Activated CD8-positive, alpha-beta memory T cell treated with anti-CD3 and anti-CD28 coated beads, Interleukin-2, amount 50 U/mL, for 48 hours (primary cell): Measurements from ENCODE around the gene SLC35F2.
"Not testable (repeated sequence)": the region's sequence is repeated elsewhere in the genome, so short reads cannot be mapped to it uniquely, and the experiment has no call there.

Experiments
- DNase-seq: peaks from one replicate; pipeline ENCODE4 v3.0.0-alpha.2; 2020

The SLC35F2 gene

DNA sequence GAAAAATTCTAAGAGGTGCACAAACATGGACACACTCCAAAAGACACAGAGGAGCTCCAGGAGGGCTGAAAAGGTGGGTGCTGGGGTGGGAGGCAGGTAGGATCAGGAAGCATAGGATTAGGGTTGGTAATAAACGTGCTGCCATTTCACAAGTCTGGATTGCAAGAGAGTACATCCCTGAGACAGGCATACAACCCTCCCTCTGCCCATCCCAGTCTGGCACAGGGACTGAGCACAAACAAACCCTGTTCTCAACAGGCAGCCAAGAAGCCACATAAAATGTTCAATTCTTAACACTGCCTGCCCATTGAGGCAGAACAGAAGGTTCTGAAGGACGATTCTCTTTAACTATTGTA lies 18.5 kb downstream of the SLC35F2 start:
- no peak for DNase-seq

DNA sequence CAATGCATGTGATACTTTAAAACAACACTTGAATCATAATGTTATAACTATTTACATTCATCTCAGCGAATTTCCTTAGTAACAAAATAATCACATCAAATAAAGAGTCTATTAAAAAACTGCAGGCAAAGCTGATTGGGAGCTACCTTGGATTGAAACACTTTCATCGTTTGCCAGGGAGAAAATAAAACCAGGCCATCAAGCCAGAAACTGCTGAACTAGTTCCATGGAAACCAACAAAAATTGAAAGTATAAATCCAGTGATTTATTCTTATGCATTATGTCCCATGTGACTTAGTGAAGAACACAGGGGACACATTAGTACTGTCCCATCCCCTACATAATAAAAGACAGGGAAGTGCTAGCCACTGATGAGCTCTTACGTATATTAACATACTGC lies 21.7 kb downstream of the SLC35F2 start:
- DNase-seq, result no peak

DNA sequence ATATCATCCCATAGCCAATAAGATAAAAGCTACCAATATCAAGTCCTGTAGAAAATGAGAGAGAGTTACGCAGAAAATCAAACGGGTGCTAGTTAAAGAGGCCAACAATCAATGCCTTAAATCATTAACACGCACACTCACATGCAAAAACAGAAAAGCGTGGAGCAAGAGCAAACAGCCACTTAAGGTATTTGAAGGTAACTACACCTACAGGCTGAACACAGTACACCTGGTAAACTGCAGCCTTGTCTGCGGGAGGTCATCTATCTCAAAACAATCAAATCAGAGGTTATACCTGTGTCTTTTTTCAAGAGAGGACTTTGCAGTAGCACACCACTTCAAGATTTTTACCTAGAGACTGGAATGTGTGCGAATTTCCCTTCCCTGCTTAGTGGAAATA lies 23.6 kb downstream of the SLC35F2 start:
- no peak for DNase-seq

DNA sequence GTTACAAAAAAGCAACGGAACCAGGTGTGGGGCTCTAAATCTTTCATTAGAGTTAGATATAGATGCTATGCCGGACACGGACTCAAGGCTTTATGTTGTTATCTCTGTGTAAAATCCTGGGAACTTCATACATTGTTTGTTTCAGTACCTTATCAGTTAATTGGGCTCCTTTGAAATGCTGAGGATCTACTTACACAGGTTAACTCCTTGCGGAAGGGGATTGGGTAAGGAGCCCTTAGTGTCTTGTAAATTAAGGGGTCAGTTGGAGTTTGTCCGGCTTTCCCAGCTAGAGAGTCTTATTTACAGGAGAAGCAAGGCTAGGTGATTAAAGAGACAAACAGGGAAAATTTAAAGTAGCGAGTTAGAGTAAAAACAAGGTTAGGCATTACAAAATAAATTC lies 24.7 kb downstream of the SLC35F2 start:
- not testable (repeated sequence) for DNase-seq

DNA sequence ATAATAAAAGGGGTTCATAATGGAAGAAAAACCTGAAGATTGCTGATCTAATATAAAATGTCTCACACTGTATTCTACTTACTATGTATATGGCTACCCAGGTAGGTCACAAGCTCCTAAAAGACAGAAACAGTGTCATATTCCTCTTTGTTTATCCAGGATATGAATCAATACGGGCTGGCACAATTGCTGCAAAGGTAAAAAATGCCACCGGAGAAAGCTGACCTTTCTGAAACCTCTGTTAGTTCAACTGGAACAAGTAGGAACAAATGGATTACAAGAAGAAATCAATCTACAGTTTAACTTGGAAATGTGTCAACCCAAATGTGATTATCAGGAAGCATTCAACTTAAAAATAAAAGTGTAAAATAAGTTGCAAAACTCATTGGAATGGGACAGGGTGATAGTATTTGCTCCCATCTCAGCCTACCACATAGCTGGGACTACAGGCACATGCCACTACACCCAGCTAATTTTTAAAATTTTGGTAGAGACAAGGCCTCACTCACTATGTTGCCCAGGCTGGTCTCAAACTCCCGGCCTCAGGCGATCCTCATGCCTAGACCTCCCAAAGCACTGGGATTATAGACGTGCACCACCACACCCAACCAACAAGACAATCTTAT lies 27.6 kb downstream of the SLC35F2 start:
- no peak for DNase-seq

DNA sequence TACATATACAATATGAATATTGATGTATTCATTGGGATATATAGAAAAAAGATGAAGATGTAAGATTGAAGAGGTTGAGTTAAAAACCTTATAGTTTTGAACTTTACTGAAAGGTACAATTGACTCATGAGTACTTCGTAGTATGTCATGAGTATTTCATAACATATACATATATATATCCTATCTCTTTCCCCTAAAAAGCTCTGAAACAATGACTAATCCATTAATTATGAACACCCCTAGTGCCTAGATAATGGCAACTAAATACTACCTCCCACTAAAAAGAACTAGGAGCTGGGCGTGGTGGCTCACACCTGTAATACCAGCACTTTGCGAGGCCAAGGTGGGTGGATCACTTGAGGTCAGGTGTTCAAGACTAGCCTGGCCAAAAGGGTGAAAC lies 31.5 kb downstream of the SLC35F2 start:
- DNase-seq, result no peak

DNA sequence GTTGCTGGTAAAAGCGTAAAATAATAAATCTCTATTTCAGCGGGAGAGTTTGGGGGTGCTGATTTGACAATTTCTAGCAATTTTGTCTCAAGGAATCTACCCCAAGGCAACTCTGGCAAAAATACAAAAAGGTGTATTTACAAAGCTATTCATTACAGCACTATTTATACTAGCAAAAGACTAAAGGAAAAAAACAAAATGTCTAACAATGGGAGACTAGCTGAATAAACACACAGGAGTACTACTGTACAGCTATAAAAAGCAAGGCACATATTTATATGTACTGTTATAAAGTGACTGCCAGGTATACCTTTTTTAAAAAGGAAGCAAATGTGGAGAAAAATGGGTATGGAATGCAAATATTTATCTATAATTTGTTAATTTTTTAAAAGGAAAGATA lies 32.7 kb downstream of the SLC35F2 start:
- no peak for DNase-seq

DNA sequence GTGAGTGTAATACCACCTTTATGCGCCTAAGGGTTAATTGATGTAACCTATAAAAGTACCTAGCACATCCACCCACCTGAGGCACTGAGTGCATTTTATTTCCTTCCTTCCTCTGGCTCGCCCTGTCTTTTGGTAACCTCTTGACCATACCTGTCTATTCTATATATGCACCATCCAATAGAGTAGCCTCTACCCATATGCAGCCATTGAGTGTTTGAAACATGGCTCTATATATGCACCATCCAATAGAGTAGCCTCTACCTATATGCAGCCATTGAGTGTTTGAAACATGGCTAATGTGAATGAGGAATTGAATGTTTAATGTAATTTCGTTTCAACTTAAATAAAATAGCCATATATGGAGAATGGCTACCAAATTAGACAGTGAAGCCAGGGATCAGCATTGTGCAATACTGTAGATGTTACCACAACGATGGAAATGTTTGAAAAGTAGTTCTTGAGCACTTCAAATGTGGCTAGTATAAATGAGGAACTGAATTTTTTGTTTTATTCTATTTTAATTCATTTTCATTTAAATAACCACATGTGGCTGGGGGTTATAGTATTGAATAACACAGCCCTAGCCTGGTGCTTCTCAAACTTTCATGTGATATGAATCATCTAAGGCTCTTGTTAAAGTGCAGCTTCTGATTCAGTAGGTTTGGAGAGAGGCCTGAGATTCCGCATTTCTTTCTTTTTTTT lies 33.8 kb downstream of the SLC35F2 start:
- no peak for DNase-seq

DNA sequence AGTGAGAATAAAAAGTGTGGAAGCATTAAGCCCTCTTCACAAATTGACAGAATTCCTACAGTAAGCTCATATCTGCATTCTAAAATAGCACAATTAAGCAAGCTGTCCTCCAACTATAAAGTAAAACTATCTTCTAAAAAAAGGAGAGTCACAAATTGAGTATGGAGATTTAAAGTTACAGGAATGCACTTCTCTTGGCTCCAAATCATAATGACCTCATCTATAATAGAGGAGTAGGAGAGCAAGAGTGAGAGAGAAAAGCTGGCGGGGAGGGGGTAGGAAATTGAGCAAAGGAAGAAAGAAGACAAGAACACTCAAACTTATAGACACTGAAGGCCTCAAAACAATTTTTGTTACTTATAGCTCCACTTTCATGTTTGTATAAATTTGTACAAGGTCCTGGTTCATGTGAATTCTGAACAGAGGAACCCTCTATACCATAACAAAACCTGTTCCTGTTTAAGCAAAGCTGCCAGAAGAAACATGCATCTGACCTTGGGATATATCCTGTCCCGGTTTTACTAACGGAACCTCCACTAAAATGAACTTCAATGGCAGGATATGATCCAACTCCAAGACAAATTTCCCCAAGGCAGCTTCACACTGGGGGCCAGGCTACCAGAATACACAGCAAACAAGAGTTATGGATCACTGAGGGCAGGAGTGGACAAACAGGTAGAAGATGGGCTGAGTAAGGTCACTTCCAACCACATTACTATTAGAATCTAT lies 37.2 kb downstream of the SLC35F2 start:
- DNase-seq, result no peak

DNA sequence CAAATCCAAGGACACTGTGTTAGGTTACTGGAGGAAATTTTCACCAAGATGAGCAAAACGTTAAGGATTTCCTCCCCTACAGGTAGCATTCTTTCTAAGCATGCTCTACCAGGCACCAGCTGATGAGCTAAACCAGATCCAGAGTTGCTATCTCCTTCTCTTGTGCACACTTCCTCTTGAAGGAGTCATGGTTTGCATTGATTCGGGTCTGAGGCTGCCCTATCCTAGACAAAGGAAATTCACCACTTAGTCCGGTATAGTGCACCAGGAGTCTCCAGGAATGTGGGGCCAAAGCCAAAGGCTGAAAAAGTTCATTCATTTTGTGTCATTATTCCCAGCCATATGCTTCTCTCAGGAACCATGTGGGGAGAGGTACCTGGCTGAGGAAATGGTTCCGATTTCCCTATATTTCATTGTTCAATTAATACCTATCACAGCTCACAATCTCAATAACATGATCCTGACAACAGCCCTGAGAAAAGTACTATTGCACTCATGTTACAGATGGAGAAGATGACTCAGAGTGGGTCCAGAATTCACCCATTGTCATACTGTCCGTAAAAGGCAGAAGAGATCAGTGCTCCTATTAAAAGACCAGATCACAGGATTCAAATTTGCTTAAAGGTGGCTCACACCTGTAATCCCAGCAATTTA lies 39.1 kb downstream of the SLC35F2 start:
- DNase-seq, result no peak

DNA sequence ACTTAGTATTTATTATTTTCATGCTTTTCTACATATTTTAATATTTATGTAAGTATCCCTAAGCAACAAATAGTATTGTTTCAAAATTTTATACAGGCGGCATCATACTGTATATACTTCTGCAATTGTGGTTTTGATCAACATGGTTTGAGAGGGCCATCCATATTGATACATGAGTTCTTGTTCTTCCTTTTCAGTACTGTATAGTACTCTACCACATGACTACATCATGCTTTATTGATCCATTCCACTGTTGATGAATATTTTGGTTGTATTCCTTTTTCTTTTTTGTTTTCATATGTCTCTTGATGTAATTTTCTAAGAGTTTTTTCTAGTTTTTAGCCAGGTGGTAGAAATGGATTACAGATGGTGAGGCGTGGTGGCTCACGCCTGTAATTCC lies 40.1 kb downstream of the SLC35F2 start:
- no peak for DNase-seq

DNA sequence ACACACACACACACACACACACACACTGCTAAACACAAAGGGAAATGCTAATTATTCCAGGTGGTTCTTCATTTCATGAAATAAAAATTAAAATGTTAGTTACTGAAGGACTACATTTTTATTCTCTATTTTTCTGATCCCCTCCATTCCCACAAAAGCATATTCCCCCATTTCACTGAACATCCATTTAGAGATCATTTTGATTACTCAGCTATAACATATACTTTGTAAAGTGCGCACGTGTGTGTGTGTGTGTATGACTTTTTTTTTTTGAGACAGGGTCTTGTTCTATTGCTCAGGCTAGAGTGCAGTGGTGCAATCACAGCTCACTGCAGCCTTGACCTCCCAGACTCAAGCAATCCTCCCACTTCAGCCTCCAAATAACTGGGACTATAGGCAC lies 42.6 kb downstream of the SLC35F2 start:
- no peak for DNase-seq

DNA sequence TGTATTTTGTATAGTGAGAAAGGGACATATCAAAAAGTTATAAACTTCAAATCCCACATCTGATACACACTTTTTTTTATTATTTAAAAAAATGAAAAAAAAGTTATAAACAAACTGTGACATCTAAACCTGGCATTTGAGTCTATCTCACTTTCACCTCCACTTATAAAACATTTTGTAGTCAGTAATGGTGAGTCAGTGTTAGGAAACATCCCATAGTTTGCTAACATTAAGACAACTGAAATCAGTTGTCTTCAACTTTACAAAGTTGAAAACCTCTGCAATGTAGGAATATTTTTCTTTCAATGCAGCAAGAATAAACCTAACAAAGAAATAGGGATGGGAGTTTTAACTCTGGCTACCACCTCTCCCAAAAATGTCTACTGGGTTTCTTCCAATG lies 47.7 kb downstream of the SLC35F2 start:
- DNase-seq, result no peak

DNA sequence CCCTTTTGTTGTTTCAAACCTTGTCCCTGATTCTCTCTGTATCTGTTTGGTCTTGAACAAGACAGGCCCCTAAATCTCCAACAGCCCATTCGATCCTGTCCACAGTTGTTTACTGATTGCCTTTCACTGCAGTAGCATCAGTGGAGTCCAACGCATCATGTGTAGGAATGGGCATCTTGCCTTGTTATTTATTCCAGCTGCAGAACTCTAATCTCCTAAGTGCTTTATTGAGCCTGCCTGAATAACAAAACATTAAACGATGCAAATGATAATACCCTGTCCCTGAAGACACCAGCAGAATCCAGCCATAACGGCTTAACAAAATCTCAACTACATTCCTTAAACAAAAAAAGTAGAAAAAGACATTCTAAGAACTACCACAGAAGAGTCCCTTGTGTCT lies 50.1 kb downstream of the SLC35F2 start:
- DNase-seq, result no peak

DNA sequence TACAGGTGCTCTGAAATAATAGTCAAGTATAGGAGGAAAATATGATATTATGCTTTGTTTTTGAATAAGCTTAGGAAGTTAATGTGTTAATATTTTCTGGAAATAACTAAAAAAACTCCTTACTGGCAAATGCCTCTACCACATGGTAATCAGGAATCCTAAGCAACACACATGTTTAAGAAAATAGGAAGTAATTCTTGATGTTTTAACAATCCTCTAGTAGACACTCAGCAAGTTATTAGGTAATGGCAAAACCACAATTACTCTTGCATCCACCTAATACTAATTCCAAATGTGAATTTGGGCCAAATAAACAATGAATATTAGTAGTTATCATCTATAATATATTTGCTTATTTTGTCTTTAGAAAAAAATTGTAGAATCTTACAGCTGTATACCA lies 53.6 kb downstream of the SLC35F2 start:
- no peak for DNase-seq

DNA sequence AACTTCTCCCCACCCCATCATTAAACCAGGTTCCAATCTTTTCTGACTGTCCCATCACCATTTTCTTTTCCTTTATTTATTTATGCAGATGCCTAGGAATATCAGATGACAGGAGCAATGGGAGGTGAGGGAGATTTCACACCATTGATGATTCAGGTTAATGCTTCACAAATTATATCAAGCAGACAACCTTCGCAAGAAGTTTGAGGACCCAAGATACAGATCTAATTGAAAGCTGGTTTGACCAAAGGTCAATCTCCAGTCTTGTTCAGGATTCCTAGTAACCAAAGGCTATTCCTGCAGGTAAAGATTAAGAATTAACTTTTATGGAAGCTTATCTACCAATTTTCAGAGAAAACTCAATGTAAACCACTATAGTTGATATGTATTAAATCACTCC lies 54.4 kb downstream of the SLC35F2 start:
- no peak for DNase-seq

DNA sequence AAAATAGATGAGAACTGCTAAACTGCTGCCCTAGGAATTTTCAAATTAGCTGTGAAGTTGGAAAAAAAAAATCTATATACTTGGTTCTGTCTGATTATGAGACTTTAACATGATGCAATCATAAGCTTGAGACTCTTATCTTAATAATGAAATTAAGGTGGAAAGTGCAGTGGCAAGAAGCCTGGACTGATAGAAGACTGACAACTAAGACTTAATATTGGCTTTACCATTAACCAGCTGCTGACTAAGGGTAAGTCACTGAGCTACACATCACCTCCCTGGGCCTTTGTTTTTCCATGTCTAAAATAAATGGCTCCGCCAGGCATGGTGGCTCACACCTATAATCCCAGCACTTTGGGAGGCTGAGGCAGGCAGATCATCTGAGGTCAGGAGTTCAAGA lies 56.9 kb downstream of the SLC35F2 start:
- no peak for DNase-seq

DNA sequence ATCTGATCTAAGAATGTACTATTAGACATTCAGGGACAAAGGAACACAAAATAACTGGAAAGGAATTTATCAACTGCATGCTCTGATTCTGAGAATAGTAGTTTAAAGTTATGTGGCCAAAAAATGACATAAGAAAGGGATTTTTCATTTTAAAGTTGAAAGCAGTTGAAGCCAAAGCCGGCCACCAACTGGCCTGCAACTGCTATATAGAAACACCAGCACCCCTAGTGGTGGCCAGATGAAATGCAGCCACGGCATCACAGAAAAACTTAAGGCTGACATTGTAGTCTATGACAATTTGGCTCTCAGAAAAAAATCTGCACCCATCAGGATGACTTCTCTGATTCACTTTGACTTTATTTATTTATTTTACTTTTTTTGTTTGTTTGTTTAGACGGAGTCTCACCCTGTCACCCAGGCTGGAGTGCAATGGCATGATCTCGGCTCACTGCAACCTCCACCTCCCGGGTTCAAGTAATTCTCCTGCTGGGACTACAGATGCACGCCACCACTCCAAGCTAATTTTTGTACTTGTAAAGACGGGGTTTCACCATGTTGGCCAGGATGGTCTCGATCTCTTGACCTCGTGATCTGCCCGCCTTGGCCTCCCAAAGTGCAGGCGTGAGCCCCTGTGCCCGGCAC lies 59.2 kb downstream of the SLC35F2 start:
- DNase-seq, result peak; percentile 75

DNA sequence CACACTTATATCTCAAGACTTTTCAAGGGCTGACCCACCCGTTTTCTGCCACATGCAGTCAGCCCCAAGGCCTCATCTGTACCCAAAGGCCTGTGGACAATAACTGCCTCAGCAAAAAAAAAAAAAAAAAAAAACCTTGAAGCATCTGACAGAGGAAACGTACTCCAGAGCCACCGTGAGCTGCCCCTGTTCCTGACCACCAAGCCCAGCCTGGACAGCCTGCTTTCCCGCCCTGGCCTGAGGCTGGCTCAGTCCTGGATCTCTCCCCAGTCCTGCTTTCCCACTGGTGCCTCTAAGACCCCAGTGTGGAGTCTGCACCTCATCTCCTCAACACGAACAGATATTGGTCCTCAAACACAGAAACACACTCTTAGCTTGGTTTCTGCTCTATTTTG lies 66.5 kb downstream of the SLC35F2 start:
- DNase-seq, result no peak

DNA sequence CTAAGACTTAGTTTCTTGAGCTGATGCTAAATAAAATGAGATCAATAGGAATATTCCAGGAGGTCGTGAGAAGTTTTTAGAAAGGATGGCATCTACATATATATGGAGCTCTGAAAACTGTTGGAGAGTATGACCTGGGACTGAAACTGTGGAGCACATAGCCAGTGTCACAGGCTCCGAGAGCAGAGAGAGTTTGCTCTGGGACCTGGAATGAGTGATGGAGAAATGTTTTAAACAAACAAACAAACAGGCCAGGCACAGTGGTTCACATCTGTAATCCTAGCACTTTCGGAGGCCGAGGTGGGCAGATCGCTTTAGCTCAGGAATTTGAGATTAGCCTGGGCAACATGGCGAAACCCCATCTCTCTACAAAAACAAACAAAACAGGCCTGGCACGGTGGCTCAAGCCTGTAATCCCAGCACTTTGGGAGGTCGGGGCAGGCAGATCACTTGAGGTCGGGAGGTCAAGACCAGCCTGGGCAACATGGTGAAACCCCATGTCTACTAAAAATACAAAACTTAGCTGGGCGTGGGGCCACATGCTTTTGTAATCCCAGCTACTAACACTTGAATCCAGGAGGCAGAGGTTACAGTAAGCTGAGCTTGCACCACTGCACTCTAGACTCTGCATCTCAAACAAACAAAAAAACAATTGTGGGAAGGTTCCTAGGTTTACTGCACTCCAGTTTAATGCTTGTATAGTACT lies 67.1 kb downstream of the SLC35F2 start:
- DNase-seq, result no peak

DNA sequence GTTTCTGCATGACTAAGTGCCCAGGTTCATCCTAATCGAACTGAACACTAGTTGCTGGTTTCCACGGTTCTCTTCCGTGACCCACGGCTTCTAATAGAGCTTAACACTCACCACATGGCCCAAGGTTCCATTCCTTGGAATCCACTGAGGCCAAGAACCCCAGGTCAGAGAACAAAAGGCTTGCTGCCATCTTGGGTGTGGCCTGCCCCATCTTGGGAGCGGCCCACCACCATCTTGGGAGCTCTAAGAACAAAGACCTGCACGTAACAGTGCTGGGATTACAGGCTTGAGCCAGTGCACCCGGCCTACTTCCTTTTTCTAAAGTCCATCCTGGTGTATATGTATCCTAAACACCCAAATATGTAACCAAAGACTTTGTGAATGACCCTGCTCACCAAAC lies 68.8 kb downstream of the SLC35F2 start:
- DNase-seq, result no peak

DNA sequence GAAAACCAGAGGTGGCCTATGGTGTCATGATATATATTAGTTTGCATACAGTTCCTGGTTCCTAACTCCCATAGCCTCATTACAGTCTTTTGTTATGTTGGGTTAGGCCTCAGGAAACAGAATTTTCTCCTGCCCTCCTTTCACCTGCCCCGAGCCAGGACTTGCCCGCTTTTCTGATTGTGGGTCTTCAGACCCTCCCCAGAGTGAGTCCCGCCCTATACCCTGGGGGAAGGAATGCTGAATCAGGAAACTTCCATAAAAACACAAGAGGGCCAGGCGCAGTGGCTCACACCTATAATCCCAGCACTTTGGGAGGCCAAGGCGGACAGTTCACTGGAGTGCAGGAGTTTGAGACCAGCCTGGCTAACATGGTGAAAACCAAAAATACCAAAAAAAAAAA lies 70.9 kb downstream of the SLC35F2 start:
- DNase-seq, result no peak

DNA sequence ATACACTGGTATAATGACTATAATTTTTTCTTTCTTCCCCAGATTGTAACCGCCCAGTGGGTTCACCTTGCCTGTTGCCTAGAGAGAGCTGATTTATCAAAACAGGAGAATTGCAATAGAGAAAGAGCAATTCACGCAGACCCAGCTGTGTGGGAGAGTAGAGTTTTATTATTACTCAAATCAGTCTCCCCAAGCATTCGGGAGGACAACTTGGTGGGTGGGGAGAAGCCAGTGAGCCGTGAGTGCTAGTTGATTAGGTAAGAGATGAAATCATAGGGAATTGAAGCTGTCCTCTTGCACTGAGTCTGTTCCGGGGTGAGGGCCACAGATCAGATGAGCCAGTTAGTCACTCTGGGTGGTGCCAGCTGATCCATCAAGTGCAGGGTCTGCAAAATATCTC lies 73.2 kb downstream of the SLC35F2 start:
- DNase-seq, result peak; percentile 58
